HG02588 (cell line): Measurements from ENCODE around the gene CGN.
A peak's percentile ranks its signal among the peaks of the same experiment; 100 is the strongest.

Experiments used
- ATAC-seq: cut with Tn5 transposase; IDR thresholded peaks from one replicate; pipeline ENCODE4 v1.9.1; 2021; ENCODE audit warnings: mild to moderate bottlenecking, moderate library complexity; ENCODE audit not compliant: unreplicated experiment

CGN gene

DNA sequence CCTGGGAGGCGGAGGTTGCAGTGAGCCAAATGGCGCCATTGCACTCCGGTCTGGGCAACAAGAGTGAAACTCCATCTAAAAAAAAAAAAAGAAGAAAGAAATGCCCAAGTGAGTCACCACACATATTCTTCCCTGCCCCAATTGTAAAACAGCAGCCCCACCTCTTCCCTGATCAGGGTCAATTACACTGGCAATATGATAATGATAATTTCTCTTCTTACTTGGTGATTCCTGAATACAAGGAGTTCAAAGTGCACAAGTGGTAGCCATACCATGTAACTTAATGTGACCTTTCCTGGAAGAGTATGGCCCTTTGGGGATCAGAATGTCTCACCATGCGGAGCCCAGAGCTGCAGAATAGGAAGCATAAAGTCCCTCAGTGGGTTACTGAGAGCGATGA, 11.8 kb upstream of the CGN start:
- ATAC-seq = no peak

DNA sequence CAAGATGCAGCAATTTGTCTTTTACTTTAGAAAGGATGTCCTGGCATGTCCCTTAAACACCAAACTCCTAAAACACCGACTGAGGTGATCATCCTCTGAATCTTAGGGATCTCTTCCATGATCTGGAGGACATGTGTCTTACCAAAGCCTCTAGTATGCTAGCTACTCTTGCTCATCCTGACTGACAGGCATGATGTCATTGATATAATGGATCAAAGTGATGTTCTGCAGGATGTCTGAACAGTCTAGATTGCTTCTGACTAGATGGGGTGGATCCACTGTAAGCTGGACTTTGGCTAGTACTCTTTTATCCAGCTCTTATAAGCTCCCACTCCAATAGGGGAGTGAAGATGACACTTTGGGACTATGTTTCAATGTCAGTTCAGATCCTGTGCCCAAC, 11.3 kb upstream of the CGN start:
- no peak for ATAC-seq

DNA sequence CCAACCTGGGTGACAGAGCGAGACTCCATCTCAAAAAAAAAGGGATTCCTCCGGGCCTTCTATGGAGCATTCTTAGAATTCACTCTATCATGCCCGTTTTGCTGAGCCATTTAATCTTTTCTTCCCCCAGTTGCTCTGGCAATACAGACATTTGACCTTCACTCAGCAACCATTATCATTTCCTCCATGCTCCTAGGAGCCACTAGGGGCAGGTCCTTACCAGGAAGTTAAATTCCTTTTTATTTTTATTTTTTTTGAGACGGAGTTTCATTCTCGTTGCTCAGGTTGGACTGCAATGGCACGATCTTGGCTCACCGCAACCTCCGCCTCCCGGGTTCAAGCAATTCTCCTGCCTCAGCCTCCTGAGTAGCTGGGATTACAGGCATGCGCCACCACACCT, 9.7 kb upstream of the CGN start:
- no peak for ATAC-seq

DNA sequence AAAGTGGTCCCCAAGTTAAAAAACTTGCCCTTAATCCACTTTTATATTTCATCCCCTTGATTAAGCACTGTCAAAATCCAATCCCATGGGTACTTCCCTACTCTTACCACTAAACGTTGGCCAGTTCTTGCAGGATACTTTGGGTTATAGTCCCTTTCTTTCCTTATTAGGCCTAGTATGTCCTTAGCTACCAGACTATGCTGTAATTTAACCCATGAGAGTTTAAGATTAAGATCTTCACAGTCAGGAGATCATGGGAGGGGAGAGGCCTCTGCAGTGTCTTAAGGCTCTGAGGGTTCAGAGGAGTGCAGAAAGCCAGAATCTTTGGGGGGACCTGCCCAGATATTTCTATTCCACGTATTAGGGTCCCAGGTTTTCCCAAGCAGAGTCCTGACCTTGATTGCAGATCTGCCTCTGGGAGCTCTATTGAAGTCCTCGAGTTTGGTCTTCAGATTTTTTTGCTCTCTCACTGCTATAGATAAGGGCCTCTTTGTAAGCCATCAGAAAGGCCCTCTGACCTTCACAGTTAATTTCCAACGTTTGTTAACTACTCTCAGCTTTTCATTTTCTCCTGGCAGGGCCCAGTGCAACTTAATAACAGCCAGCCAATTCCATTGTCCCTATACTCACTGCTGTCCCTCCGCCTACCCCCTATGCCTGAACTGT, 9.0 kb upstream of the CGN start:
- no peak for ATAC-seq

DNA sequence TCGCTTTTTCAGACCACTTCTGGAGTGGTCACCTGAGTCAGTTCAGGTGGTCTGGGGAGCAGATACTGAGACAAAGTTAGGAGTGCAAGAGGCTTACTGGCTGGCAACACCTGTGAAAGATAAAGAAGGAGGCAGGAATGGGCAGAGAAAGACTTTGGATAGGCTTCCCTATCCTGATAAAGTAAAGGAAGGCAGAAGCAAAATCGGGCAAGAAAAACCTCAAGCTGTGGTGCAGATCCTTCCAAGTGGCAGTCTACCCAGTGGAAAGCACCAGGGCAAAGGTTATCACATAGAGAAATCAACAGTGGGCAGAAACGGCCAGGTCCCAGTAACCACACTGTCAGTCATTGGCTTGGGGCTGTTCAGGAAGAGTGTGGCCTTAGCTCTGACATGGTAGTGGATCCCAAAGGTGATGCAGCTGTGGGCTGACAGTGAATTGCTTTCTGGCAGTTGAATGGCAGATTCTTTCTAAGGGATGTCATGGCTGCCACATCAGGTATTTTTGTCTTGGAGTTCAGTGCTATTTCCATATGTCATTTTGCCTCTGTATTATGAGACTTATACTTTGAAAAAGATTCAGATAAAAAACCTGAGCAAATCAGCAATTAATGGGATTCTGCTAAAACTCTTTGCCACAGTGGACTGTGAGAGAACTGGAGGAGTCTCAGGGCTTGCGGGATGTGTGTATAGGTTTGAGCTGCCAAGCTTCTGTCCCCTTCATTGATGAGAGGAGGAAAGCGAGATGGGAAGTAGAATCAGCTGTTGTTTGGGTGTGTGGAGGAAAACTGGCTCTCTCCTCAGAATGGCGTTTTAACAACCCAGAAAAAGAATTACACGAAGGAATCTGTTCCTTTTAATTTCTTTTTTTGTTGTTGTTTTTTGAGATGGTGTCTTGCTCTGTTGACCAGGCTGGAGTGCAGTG, 8.1 kb upstream of the CGN start:
- ATAC-seq = no peak

DNA sequence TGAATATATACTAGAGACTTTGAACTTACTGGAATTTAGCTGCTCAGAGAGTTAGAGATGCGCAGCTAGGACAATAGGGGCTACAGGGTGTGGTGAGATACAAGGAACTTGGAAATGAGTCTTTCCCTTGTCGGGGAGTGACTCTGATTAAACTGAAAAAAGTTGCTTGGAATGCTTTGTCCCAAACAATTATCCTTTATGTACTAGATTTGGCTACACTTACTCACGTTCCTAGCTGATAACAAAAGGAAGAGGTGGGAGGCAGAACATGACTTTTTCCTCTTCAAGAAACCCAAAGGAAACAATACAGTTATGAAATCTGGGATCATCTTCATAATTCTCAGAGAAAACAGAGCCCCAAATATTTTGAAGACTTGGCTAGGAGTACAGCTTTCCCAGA, 6.9 kb upstream of the CGN start:
- no peak for ATAC-seq

DNA sequence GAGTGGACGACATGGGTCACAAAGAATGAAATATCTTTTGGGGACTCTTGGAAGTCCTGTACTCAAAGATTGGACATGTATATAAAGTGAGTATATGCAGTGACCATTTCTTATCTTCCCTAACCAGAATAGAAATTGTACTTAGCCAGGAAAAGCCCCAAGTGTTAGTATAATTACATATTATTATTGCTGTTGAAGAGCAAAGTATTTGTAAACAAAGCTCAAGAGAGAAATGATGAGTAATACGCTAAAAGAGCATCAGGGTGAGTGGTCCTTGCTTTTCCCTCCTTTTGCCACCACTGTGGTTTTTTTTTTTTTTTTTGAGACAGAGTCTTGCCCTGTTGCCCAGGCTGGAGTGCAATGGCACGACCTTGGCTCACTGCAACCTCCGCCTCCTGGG, 6.4 kb upstream of the CGN start:
- ATAC-seq = no peak

DNA sequence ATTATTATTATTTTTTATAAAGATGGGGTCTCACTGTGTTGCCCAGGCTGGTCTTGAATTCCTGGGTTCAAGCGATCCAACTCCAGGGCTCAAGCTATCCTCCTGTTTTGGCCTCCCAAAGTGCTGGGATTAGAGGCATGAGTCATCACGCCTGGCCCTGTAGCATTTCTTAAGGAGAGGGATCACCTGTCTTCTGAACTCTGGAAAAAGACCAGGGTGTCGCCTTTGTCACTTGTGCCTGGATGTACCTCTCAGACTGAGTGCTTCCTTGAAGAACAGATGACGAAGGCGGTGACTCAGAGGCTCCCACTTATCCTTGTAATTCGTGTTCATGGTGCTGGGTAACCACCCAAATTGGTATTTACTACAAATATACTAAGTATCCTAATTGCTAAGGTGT, 2.4 kb upstream of the CGN start:
- no peak for ATAC-seq

DNA sequence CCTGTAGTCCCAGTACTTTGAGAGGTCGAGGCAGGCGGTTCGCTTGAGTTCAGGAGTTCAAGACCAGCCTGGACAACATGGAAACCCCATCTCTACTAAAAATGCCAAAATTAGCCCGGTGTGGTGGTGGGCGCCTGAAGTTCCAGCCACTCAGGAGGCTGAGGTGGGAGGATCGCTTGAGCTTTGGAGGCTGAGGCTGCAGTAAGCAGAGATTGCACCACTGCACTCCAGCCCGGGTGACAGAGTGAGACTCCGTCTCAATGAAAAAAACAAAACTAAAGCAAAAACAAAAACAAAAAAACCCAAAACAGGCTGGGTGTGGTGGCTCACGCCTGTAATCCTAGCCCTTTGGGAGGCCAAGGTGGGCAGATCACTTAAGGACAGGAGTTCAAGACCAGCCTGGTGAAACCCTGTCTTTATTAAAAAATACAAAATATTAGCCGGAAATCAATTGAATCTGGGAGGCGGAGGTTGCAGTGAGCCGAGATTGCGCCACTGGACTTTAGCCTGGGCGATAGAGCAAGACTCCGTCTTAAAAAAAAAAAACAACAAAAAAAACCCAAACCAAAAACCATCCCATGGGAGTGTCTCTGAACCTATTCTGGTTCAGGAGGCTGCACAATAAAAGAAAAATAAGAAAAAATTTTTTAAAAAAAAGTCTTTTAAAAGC, 1.7 kb upstream of the CGN start:
- no peak for ATAC-seq

DNA sequence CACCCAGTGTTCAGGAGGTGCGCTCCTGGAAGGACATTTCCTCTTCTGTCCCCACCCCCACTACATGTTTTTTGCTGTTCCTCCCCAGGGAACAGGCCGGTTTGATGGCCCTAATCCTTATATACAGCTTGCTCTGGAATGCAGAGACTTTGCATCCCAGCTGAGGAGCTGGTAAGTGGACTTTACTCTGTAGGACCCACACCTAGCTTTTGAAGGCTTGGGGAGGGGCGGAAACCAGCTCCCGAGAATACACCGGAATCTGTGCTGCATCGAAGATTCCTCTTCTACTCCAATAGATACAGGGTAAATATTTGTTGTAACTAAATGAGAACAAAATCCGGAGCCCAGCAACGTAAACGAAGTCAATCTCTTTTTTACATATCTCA, 1.2 kb upstream of the CGN start:
- ATAC-seq = no peak

DNA sequence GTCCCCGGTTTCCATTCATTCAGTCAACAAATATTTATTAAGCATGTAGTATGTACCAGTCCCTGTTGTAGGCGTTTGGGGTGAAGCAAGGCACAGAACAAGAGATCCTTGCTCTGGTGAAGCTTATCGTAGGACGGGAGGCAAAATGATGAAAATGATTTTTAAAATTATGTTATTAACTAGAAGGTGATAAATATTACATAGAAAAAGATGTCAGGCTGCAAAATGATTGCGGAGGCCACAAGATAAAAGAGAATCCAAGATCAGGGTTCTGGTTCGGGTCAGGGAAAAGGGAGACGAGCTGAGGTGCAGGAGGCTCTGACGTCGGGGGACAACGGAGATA, 602 bp upstream of the CGN start:
- no peak for ATAC-seq

DNA sequence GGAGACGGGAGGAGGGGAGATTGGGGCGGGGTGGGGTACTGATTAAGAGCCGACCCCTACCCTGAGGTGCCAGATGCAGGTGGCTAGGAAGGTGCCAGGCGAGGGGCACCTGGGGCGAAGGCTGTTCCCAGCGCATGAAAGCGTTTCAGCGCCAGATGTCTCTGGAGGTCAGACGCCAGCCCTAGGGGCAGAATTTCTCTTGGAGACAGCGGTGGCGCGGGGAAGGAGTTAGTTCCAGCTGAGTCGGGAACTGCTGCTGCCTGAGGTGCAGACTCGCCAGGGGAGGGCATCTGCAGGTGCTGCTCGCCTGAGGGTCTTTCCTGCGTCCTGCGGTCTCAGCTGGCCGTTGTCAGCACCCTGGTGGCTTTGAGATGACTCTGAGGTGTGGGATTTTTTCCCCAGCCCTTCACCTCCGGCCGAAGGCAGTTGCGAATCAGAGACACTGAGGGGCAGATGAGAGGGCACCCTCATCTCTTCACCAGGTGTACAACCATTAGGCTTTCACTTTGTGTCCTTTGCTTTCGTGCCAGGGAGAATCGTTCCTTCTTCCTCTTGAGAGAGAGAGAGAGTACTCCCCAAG, 539 bp downstream of the CGN start:
- peak; percentile 11 for ATAC-seq

DNA sequence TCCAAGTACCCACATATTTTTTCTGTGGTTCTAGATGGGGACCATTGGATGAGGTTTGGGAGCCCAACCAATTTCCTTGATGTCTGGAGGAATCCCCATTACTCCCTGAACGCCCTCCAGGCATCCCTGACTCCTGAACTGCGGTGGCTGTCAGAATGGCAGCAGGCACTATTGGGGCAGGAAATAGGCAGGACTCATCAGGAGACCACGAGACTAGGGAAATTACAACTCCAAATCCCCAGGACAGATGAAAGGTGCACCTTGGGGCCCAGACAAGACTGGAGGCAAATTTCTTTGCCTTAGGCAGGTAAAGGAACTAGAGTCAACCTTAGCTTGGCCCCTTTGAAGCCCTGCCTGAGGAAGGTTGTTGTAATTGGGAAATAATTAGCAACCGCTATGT, 1.1 kb downstream of the CGN start:
- ATAC-seq = no peak

DNA sequence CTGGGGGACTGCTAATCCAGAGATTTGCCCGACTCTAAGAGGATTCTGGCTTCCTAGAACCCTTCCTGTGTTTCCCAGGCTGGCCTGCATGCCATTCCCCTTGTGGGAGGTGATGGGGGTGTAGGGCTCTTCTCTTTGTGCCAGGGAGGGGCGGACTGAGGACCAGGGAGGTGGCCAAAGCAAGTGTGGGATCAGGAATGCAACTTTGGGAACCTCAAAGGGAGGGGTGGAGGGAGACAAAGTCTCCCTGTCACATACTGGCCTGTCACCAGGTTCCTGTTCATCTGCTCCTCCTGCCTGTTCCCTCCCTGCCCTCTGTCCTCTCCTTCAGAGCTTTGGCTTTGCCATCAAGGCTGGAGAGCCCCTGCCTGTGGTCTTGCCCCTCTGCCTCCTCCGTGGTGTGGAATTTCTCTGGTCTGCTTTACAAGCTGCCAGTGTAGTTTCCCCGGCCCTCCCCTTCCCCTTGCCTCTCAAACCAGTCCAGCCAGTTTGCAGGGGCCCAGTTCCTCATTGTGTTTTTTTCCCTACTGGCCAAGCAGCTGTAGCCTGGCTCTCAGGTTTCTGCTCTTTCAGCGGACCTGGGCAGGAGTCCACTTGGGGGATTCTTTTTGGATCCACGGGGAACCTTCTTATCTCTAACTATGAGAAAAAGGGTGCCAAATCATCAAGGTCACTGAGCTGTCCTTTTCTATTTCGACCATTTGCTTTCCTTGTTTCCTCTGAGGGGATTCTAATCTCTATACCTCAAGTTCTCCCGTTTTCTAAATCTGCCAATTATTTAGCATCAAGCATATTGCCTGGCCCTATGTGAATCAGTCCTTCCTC, 1.8 kb downstream of the CGN start:
- ATAC-seq = no peak

DNA sequence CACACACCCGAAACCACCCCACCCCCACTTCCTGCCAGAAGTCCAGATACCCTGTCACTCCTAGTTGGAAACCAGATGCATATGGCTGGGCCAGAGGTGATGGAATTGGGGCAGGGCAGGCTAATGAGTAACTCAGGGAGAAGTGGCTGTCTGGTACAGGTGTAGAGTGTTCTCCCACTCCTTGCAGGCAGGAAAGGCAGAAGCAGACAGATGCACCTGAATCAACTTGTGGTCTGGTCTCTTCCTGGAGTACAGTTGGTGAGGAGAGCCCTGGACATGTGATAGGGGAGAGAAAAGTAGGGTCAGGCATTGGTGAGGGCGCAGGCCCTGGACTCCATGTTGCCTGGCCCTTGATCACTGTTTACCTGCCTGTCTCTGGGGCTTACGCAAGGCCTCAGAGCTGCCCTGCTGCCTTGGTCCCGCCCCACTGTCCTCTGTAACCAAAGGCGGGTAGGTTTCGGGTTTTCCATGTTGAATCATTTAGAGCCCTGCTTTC, 2.5 kb downstream of the CGN start:
- ATAC-seq = no peak

DNA sequence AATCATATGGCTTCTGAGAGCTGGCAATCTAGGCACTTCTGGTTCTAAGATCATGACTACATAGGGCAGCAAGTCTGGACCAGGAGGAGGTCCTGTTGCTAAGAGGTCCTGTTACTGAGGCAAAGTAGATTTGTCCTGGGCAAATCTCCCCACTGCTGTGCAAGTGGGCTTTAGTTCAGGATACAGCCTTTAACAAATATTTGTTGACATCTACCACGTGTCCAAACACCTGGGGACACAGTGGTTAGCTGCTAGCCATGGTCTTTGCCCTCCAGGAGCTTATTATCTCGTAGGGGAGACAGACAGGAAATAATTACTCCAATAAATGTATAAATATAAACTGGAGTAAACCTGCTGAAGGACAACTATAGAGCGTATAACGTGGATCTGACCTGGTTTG, 3.2 kb downstream of the CGN start:
- no peak for ATAC-seq

DNA sequence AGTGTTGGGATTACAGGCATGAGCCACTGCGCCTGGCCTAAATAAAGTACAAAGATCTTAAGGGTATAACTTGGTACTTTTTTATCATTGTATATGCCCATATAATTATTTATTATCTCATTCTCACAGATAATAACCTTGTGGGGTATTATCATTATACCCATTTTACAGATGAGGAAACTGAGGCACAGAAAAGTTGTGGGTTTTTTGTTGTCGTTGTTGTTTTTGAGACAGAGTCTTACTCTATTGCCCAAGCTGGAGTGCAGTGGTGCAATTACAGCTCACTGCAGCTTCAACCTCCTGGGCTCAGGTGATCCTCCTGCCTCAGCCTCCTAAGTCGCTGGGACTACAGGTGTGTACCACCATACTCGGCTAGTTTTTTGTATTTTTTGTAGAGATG, 4.1 kb downstream of the CGN start:
- no peak for ATAC-seq

DNA sequence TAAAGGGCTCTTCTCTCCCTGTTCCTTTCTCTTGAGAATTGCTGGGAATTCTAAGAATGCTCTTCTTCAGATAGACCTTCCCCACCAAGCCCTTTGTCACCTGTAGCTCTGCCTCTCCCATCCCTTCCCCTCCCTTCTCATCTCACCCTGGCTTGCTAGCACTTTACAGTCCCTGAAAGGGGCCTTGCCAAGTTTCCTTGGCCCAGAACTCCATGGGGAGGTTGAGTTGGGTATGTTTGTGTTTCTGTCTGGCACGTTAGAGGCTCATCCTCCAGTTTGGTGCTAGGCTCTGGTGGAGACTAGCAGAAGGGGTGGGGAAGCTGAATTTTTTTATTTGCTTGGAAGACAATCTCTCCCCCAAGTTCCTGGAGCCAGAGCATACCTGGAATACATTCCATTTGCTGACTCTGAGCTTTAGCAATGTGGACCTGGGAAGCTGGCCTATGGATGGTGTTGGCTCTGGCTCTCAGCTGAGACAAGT, 4.9 kb downstream of the CGN start:
- no peak for ATAC-seq

DNA sequence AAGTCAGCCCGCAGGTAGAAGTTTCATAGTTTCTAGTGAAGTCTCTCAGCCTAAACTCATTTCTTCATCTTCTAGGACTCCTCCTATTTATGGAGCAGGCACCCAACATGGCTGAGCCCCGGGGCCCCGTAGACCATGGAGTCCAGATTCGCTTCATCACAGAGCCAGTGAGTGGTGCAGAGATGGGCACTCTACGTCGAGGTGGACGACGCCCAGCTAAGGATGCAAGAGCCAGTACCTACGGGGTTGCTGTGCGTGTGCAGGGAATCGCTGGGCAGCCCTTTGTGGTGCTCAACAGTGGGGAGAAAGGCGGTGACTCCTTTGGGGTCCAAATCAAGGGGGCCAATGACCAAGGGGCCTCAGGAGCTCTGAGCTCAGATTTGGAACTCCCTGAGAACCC, 7.2 kb downstream of the CGN start:
- no peak for ATAC-seq

DNA sequence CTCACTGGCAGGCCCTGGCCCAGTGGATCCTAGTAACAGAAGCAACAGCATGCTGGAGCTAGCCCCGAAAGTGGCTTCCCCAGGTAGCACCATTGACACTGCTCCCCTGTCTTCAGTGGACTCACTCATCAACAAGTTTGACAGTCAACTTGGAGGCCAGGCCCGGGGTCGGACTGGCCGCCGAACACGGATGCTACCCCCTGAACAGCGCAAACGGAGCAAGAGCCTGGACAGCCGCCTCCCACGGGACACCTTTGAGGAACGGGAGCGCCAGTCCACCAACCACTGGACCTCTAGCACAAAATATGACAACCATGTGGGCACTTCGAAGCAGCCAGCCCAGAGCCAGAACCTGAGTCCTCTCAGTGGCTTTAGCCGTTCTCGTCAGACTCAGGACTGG, 7.7 kb downstream of the CGN start:
- no peak for ATAC-seq

DNA sequence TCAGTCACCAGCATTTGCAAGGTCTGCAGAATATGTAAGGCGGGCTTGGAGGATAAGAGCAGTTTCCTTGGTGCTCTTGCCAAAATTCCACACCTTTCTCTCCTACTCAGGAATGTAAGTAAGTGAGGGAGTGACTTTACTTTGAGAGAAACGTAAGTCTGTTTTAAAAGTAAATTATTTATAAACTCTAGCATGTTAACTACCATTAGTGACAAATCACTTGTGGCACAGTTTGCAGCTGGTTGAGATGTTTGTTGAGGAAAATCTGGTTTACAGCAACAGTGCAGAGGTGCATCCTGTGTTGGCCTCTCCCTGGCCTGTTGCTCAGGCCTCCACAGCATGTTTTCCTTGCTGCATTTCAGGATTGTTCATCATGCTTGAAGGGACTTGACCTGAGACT, 8.5 kb downstream of the CGN start:
- ATAC-seq = no peak
